ENCODE measurements around the gene TTC38. TPM values are rescaled to one million over a fixed set of nuclear protein-coding genes. Genes with fewer than 3 reads are reported as not detected.
"Not testable (repeated sequence)": the region's sequence is repeated elsewhere in the genome, so short reads cannot be mapped to it uniquely, and the experiment has no call there.

TTC38 gene
- total RNA-seq, 6 donors from 2014 or later = 23.7 to 84.9 (median 34.3) TPM

GRCh38 chr22:46260038-46260437 lies 7.8 kb upstream of the TTC38 start:
- DNase-seq (no peak), ATAC-seq (ENCODE audit: low FRiP score in 2 of 2) (no peak)
- no peak overlapping the region for H3K4me3 ChIP-seq
- no peaks in the 10 kb centered on the region for H3K27me3 ChIP-seq
- peaks cover 0 to 8% (median 4%) of the 10 kb centered on the region in 4 donors for H3K4me1 ChIP-seq
- H3K9me3 ChIP-seq = no peaks in the 10 kb centered on the region
- WGBS, 2 donors = 79 to 88% methylated on average over 6 of the region's 6 CpGs
- no peak for TF ChIP-seq EP300 (IDR thresholded peaks at IDR 0.05)
- TF ChIP-seq POLR2AphosphoS5 (IDR thresholded peaks at IDR 0.05) = no peak
- no peak overlapping the region for H3K27ac ChIP-seq
- H3K36me3 ChIP-seq = no peaks in the 10 kb centered on the region

- WGBS, 2 donors = 6 to 33% methylated on average over 19 to 27 of the region's 109 CpGs
- Histone ChIP-seq H3K9me3 (no peaks in the 10 kb centered on the region), H3K27ac (peak overlapping the region in 1 of 4 donors; percentile 56), H3K4me3 (peak overlapping the region in 3 of 4 donors; percentile 39 to 44 (median 42)), H3K27me3 (no peaks in the 10 kb centered on the region), H3K36me3 (no peaks in the 10 kb centered on the region), H3K4me1 (peaks cover 0 to 17% (median 13%) of the 10 kb centered on the region in 4 donors)
- peak; percentile 57 to 77 for ATAC-seq (ENCODE audit: low FRiP score in 2 of 2)
- peak in 5 of 6 experiments; percentile 34 to 55 (median 43) for TF ChIP-seq CTCF (IDR thresholded peaks at IDR 0.05)
- peak; percentile 33 to 51 for TF ChIP-seq POLR2AphosphoS5 (IDR thresholded peaks at IDR 0.05)
- TF ChIP-seq POLR2A (IDR thresholded peaks at IDR 0.05) = peak in 1 of 4 donors; percentile 30
- no peak for TF ChIP-seq EP300 (IDR thresholded peaks at IDR 0.05)
- DNase-seq = peak; percentile 84 to 90
Measured at GRCh38 chr22:46262449-46263215, 5.2 kb upstream of the TTC38 start.

GRCh38 chr22:46263216-46263590 lies 4.6 kb upstream of the TTC38 start, which contains the start of gene PKDREJ:
PKDREJ (minus strand) TSS chr22:46263343; CDS start chr22:46263322, 21 bp downstream.
- peak within 1 kb of the TSS in 3 of 4 donors; percentile 39 to 44 (median 42) for H3K4me3 ChIP-seq
- H3K36me3 ChIP-seq = no peaks in the 10 kb centered on the region
- peak within 1 kb of the TSS in 1 of 4 donors; percentile 56 for H3K27ac ChIP-seq
- H3K9me3 ChIP-seq = no peaks in the 10 kb centered on the region
- peaks cover 0 to 21% (median 14%) of the 10 kb centered on the region in 4 donors for H3K4me1 ChIP-seq
- H3K27me3 ChIP-seq = no peaks in the 10 kb centered on the region
- TF ChIP-seq POLR2A (IDR thresholded peaks at IDR 0.05) = no peak
- TF ChIP-seq POLR2AphosphoS5 (IDR thresholded peaks at IDR 0.05) = no peak
- no peak for TF ChIP-seq CTCF (IDR thresholded peaks at IDR 0.05)
- TF ChIP-seq EP300 (IDR thresholded peaks at IDR 0.05) = no peak
- no peak for ATAC-seq (ENCODE audit: low FRiP score in 2 of 2)
- WGBS, 2 donors = 61 to 73% methylated on average over 23 to 29 of the region's 30 CpGs
- DNase-seq = no peak

GRCh38 chr22:46264520-46264919 lies 3.3 kb upstream of the TTC38 start:
- ATAC-seq (ENCODE audit: low FRiP score in 2 of 2); DNase-seq; H3K27me3 ChIP-seq; H3K4me3 ChIP-seq; H3K27ac ChIP-seq; H3K36me3 ChIP-seq; H3K9me3 ChIP-seq: not testable (repeated sequence)
- H3K4me1 ChIP-seq = peaks cover 13 to 34% (median 26%) of the 10 kb centered on the region in 4 donors
- WGBS, 2 donors = 97 to 100% methylated on average over 6 of the region's 6 CpGs

GRCh38 chr22:46265627-46266026 lies 2.2 kb upstream of the TTC38 start:
- not testable (repeated sequence) for ATAC-seq (ENCODE audit: low FRiP score in 2 of 2); H3K4me3 ChIP-seq; H3K27ac ChIP-seq; H3K27me3 ChIP-seq; DNase-seq; H3K36me3 ChIP-seq; H3K9me3 ChIP-seq
- H3K4me1 ChIP-seq = peaks cover 19 to 40% (median 32%) of the 10 kb centered on the region in 4 donors
- WGBS, 2 donors = 93 to 94% methylated on average over 3 to 4 of the region's 4 CpGs

GRCh38 chr22:46269564-46269963 lies 1.8 kb downstream of the TTC38 start:
- no peaks in the 10 kb centered on the region for H3K27me3 ChIP-seq
- H3K36me3 ChIP-seq = peaks cover 21 to 40% (median 25%) of the 10 kb centered on the region in 4 donors
- H3K4me3 ChIP-seq = peak overlapping the region in 1 of 4 donors; percentile 1
- 67 to 78% methylated on average over 10 to 11 of the region's 11 CpGs for WGBS, 2 donors
- ATAC-seq (ENCODE audit: low FRiP score in 2 of 2) = no peak
- H3K27ac ChIP-seq = peak overlapping the region in 3 of 4 donors; percentile 30 to 45 (median 37)
- H3K4me1 ChIP-seq = peaks cover 19 to 32% (median 28%) of the 10 kb centered on the region in 4 donors
- no peaks in the 10 kb centered on the region for H3K9me3 ChIP-seq
- TF ChIP-seq POLR2AphosphoS5 (IDR thresholded peaks at IDR 0.05) (no peak), EP300 (IDR thresholded peaks at IDR 0.05) (no peak), POLR2A (IDR thresholded peaks at IDR 0.05) (no peak), CTCF (IDR thresholded peaks at IDR 0.05) (no peak)
- DNase-seq = no peak
